Suprapubic skin (tissue), 4 donors: Measurements from ENCODE around the gene CLEC1A. TPM values are rescaled to one million over a fixed set of nuclear protein-coding genes. Genes with fewer than 3 reads are reported as not detected.
"Not testable (repeated sequence)": the region's sequence is repeated elsewhere in the genome, so short reads cannot be mapped to it uniquely, and the experiment has no call there.

Experiments used
- DNase-seq, 2 donors: peaks; one replicate each; pipeline ENCODE4 v3.0.0-alpha.2; 2019; ENCODE audit warnings: low spot score in 2 of 2
- H3K27ac ChIP-seq: fragments of 200-600 bp; sonication (generic); one replicate; pipeline ENCODE4 v1.5.1; 2019
- H3K27me3 ChIP-seq: fragments of 200-600 bp; sonication (generic); one replicate; pipeline ENCODE4 v1.5.1; 2019
- H3K36me3 ChIP-seq: fragments of 200-600 bp; sonication (generic); one replicate; pipeline ENCODE4 v1.5.1; 2019
- H3K4me1 ChIP-seq: fragments of 200-600 bp; sonication (generic); one replicate; pipeline ENCODE4 v1.5.1; 2019
- H3K4me3 ChIP-seq: fragments of 200-600 bp; sonication (generic); one replicate; pipeline ENCODE4 v1.5.1; 2019; ENCODE audit warnings: mild to moderate bottlenecking
- H3K9me3 ChIP-seq: fragments of 200-600 bp; sonication (generic); one replicate; pipeline ENCODE4 v1.5.1; 2019
- EP300 ChIP-seq: sonication (generic); formaldehyde crosslinking; IDR thresholded peaks from one replicate; pipeline ENCODE4 v1.6.1; 2017; ENCODE audit warnings: antibody characterized with exemption
- POLR2A ChIP-seq, 2 donors: fragments of 450-650 bp; IDR thresholded peaks; one replicate each; pipeline ENCODE4 v1.6.1; 2017; ENCODE audit warnings: antibody characterized with exemption in 2 of 2, mild to moderate bottlenecking in 2 of 2, moderate library complexity in 2 of 2
- POLR2AphosphoS5 ChIP-seq, 3 donors: sonication (generic); formaldehyde crosslinking; IDR thresholded peaks; one replicate each; pipeline ENCODE4 v1.6.1; 2017; ENCODE audit warnings: antibody characterized with exemption in 3 of 3
- WGBS: methylation state at CpG from one replicate; pipeline ENCODE4 v1.1.5; 2018; 5-methylcytosine and 5-hydroxymethylcytosine counted together
- total RNA-seq, 4 donors: library from RNA; depleted of rRNA; stranded (reverse); fragments of >200 nt; gene quantifications; one replicate each; pipeline ENCODE4 v1.1.0, GENCODE V29; 2016
- TF ChIP-seq, protein P1 (sequence below), 2 donors: fragments of 200-600 bp in 1 of 2; fragments of 450-650 bp in 1 of 2; sonication (generic) in 1 of 2; IDR thresholded peaks; one replicate each; pipeline ENCODE4 v1.5.1; 2016 to 2019; ENCODE audit warnings: antibody characterized with exemption in 2 of 2, mild to moderate bottlenecking in 1 of 2, moderate library complexity in 1 of 2

Gene CLEC1A
- total RNA-seq, 4 donors from 2014 or later = 0.42 to 2.1 (median 1.1) TPM

DNA sequence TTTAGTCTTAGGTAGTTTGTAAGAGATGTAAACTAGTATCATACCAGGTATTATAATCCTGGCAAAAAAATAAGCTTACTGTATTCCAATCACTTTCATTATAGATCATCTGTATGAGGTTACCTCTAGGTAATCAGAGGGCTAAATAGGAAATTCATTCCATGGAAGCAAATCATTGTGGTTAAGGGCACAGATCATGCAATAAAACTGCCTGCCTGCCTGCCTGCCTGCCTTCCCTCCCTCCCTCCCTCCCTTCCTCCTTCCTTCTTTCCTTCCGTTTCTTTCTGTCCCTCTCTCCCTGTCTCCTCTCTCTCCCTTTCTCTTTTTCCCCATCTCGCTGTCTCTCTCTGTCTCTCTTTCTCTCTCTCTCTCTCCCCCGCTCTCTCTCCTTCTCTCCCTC lies 71.5 kb downstream of the CLEC1A start:
- TF ChIP-seq EP300 = no peak
- no peak for TF ChIP-seq POLR2A (IDR thresholded peaks at IDR 0.05)
- no peak for TF ChIP-seq POLR2AphosphoS5 (IDR thresholded peaks at IDR 0.05)
- TF ChIP-seq, protein P1, sequence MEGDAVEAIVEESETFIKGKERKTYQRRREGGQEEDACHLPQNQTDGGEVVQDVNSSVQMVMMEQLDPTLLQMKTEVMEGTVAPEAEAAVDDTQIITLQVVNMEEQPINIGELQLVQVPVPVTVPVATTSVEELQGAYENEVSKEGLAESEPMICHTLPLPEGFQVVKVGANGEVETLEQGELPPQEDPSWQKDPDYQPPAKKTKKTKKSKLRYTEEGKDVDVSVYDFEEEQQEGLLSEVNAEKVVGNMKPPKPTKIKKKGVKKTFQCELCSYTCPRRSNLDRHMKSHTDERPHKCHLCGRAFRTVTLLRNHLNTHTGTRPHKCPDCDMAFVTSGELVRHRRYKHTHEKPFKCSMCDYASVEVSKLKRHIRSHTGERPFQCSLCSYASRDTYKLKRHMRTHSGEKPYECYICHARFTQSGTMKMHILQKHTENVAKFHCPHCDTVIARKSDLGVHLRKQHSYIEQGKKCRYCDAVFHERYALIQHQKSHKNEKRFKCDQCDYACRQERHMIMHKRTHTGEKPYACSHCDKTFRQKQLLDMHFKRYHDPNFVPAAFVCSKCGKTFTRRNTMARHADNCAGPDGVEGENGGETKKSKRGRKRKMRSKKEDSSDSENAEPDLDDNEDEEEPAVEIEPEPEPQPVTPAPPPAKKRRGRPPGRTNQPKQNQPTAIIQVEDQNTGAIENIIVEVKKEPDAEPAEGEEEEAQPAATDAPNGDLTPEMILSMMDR (IDR thresholded peaks at IDR 0.05) = no peak
- 67% methylated on average over 3 of the region's 3 CpGs for WGBS
- Histone ChIP-seq H3K9me3 (no peaks in the 10 kb centered on the region), H3K27me3 (no peaks in the 10 kb centered on the region), H3K27ac (no peak overlapping the region), H3K4me3 (no peak overlapping the region), H3K36me3 (no peaks in the 10 kb centered on the region), H3K4me1 (no peaks in the 10 kb centered on the region)
- DNase-seq = no peak

DNA sequence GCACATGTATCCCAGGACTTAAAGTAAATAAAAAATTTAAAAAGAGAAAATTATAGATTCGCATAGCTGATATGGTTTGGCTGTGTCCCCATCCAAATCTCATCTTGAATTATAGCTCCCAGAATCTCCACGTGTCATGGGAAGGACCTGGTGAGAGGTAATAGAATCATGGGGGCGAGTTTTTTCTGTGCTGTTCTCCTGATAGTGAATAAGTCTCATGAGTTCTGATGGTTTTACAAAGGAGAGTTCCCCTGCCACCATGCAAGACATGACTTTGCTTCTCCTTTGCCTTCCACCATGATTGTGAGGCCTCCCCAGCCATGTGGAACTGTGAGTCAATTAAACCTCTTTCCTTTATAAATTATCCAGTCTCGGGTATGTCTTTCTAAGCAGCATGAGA lies 72.1 kb downstream of the CLEC1A start:
- 87% methylated on average over 4 of the region's 4 CpGs for WGBS
- not testable (repeated sequence) for H3K27ac ChIP-seq, H3K4me3 ChIP-seq, H3K4me1 ChIP-seq, H3K27me3 ChIP-seq, DNase-seq, H3K36me3 ChIP-seq, H3K9me3 ChIP-seq

DNA sequence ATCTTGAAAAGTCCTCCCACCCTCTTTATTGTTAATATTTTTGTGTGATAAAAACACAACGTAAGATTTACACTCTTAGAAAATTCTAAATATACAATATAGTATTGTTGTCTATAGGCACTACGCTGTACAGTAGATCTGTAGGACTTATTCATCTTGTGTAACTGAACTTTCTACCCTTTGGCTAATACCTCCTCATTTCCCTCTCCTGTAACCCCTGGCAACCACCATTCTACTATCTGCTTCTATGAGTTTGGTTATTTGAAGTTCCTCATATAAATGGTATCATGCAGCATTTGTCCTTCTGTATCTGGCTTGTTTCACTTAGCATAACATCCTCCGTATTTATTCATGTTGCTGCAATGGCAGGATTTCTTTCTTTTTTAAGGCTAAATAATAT lies 73.5 kb downstream of the CLEC1A start:
- H3K4me1 ChIP-seq = no peaks in the 10 kb centered on the region
- H3K27ac ChIP-seq = no peak overlapping the region
- H3K4me3 ChIP-seq = no peak overlapping the region
- no peaks in the 10 kb centered on the region for H3K9me3 ChIP-seq
- TF ChIP-seq EP300 = no peak
- TF ChIP-seq, protein P1 (IDR thresholded peaks at IDR 0.05) = no peak
- no peak for TF ChIP-seq POLR2AphosphoS5 (IDR thresholded peaks at IDR 0.05)
- no peak for TF ChIP-seq POLR2A (IDR thresholded peaks at IDR 0.05)
- H3K27me3 ChIP-seq = no peaks in the 10 kb centered on the region
- H3K36me3 ChIP-seq = no peaks in the 10 kb centered on the region
- 83% methylated on average over 3 of the region's 3 CpGs for WGBS
- DNase-seq = no peak

DNA sequence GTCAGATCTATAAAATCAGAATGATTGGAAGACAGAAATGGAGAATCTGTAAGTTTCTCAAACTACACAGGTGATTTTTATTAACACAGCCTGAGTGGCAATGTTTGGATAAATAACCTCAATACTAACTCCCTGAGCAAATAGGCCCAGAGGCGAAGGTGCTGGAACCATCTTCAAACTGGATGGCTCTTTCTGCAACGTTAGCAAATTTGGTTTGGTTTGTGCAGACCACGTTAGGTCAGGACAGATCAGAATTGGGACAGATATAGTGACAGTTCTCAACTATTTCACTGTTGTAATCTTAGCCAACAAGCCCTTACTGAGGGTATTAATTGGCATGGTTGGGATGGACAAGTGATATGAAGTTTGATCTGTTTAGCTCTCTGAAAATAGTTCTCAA lies 77.4 kb downstream of the CLEC1A start:
- H3K36me3 ChIP-seq = no peaks in the 10 kb centered on the region
- WGBS = 92% methylated on average over 3 of the region's 3 CpGs
- no peak for DNase-seq
- no peaks in the 10 kb centered on the region for H3K4me1 ChIP-seq
- H3K27ac ChIP-seq = no peak overlapping the region
- H3K4me3 ChIP-seq = no peak overlapping the region
- H3K9me3 ChIP-seq = no peaks in the 10 kb centered on the region
- no peaks in the 10 kb centered on the region for H3K27me3 ChIP-seq
- no peak for TF ChIP-seq POLR2AphosphoS5 (IDR thresholded peaks at IDR 0.05)

Other genes starting within 250 kb of the CLEC1A start
- 10 to 100 TPM; 41.9 to 81.2 (median 53.5) TPM for gene CLEC2B, start 229.6 kb downstream of the CLEC1A start, total RNA-seq
- not detected for gene KLRF2, start 217.5 kb downstream of the CLEC1A start, total RNA-seq
- 10 to 100 TPM; 35.7 to 68.5 (median 60.8) TPM for gene CLEC2A, start 166.6 kb downstream of the CLEC1A start, total RNA-seq
- under 1 TPM in 1 of 4 donors, not detected in 3; 0.30 TPM for gene CLEC12A, start 127.6 kb downstream of the CLEC1A start, total RNA-seq
- not detected for gene CLEC1B, start 99.9 kb downstream of the CLEC1A start, total RNA-seq
- 1 to 10 TPM; 2.0 to 5.9 (median 4.3) TPM for gene CLEC12B, start 88.4 kb downstream of the CLEC1A start, total RNA-seq
- not detected for gene CLEC9A, start 68.3 kb downstream of the CLEC1A start, total RNA-seq
- 1 to 10 TPM; 3.7 to 6.6 (median 4.1) TPM for gene CLEC7A, start 31.2 kb upstream of the CLEC1A start, total RNA-seq
- not detected for gene OLR1, start 73.1 kb upstream of the CLEC1A start, total RNA-seq
- under 1 TPM in 1 of 4 donors, not detected in 3; 0.16 TPM for gene TMEM52B, start 80.0 kb upstream of the CLEC1A start, total RNA-seq
- gene GABARAPL1, start 113.9 kb upstream of the CLEC1A start, total RNA-seq = 10 to 100 TPM; 48.7 to 94.6 (median 81.1) TPM
- gene KLRD1, start 208.9 kb upstream of the CLEC1A start, total RNA-seq = 1 to 10 TPM in 1 of 4 donors, under 1 TPM in 2, not detected in 1; 0.72 to 1.1 (median 0.76) TPM